GM13977 (cell line): Measurements from ENCODE around the gene R3HDM1.

Experiments
- DNase-seq: peaks from one replicate; pipeline ENCODE4 v3.0.0; 2012; ENCODE audit warnings: low spot score
- CTCF ChIP-seq: IDR thresholded peaks from 2 replicates; pipeline ENCODE4 v1.5.1; 2012; ENCODE audit warnings: mild to moderate bottlenecking, control low read depth; ENCODE audit not compliant: insufficient read depth; ENCODE audit errors: extremely low read depth, missing control alignments
- in situ Hi-C: fragments of 300-500 bp; cut with MboI; formaldehyde crosslinking; loops from one replicate; pipeline ENCODE4 v1.12.0; 2022; ENCODE audit warnings: low sequenced_read_pairs, low pct_unique_long_range_greater_than_20kb, mixed read lengths, inconsistent platforms; ENCODE audit not compliant: unreplicated experiment

The R3HDM1 gene

GRCh38 chr2:135741395-135742324 lies 210.4 kb downstream of the R3HDM1 start, which contains the start of gene UBXN4:
Gene UBXN4, plus strand, starts transcription at chr2:135741855. Its CDS starts 75 bp downstream, at chr2:135741930.
- peak; percentile 95 for DNase-seq
- in situ Hi-C loops: no loop called here
- peak; percentile 56 for TF ChIP-seq CTCF

- TF ChIP-seq CTCF: no peak
- in situ Hi-C loops: no loop called here
- peak; percentile 63 for DNase-seq
These were observed 211.1 kb downstream of the R3HDM1 start for GRCh38 chr2:135742325-135742757.

- in situ Hi-C loops: no loop called here
- DNase-seq: no peak
- no peak for TF ChIP-seq CTCF
These were observed 212.6 kb downstream of the R3HDM1 start for GRCh38 chr2:135743860-135744259.

- in situ Hi-C loops: no loop called here
- peak; percentile 36 for DNase-seq
- TF ChIP-seq CTCF: peak; percentile 47
These were observed 213.6 kb downstream of the R3HDM1 start for GRCh38 chr2:135744760-135745314.

- in situ Hi-C loops: no loop called here
- no peak for DNase-seq
- TF ChIP-seq CTCF: no peak
These were observed 214.3 kb downstream of the R3HDM1 start for GRCh38 chr2:135745545-135745944.

- TF ChIP-seq CTCF: no peak
- no peak for DNase-seq
- in situ Hi-C loops: no loop called here
These were observed 224.3 kb downstream of the R3HDM1 start for GRCh38 chr2:135755573-135755972.
